HepG2 (cell line): ENCODE measurements around the gene JOSD1. TPM values are rescaled to one million over a fixed set of nuclear protein-coding genes. Genes with fewer than 3 reads are reported as not detected.

Experiments
- ATF7-NPFF ChIP-seq: sonication (generic); formaldehyde crosslinking; IDR thresholded peaks from 2 replicates; pipeline ENCODE4 v1.8.1; 2023; ENCODE audit warnings: mild to moderate bottlenecking, low read depth, missing genetic modification reagents, moderate library complexity
- KAT7 ChIP-seq: IDR thresholded peaks from 2 replicates; pipeline ENCODE4 v1.6.1; 2018; ENCODE audit warnings: borderline replicate concordance, missing compliant biosample characterization
- KAT8 ChIP-seq: IDR thresholded peaks from 2 replicates; pipeline ENCODE4 v1.6.1; 2016; ENCODE audit warnings: missing genetic modification reagents, missing compliant biosample characterization
- KLF12 ChIP-seq: sonication (generic); formaldehyde crosslinking; IDR thresholded peaks from 2 replicates; pipeline ENCODE4 v1.4.0; 2020; ENCODE audit warnings: missing genetic modification reagents, borderline replicate concordance
- MXD4 ChIP-seq: IDR thresholded peaks from 2 replicates; pipeline ENCODE4 v1.6.1; 2016; ENCODE audit warnings: mild to moderate bottlenecking, missing biosample characterization, missing genetic modification reagents
- PLRG1 ChIP-seq: fragments of 450-650 bp; conservative IDR thresholded peaks from 2 replicates; pipeline ENCODE4 v1.6.1; 2016
- PRMT3 ChIP-seq: sonication (generic); formaldehyde crosslinking; IDR thresholded peaks from 2 replicates; pipeline ENCODE4 v1.8.1; 2022; ENCODE audit warnings: low read depth, mild to moderate bottlenecking, moderate library complexity, missing genetic modification reagents, borderline replicate concordance
- SRSF1 ChIP-seq: fragments of 200-400 bp; formaldehyde crosslinking; optimal IDR thresholded peaks from 2 replicates; pipeline ENCODE3; 2017; ENCODE audit warnings: mild to moderate bottlenecking, low read depth, low read length, moderate library complexity
- SRY ChIP-seq: sonication (generic); formaldehyde crosslinking; IDR thresholded peaks from 2 replicates; pipeline ENCODE4 v1.8.0; 2022; ENCODE audit warnings: mild to moderate bottlenecking, missing genetic modification reagents
- ZKSCAN1 ChIP-seq: fragments of 150-350 bp; IDR thresholded peaks from 2 replicates; pipeline ENCODE4 v1.6.1; 2014; ENCODE audit warnings: low read length
- ZNF556 ChIP-seq: sonication (generic); formaldehyde crosslinking; IDR thresholded peaks from 2 replicates; pipeline ENCODE4 v1.4.0; 2020; ENCODE audit warnings: mild to moderate bottlenecking, missing genetic modification reagents, borderline replicate concordance
- ZNF614 ChIP-seq: IDR thresholded peaks from 2 replicates; pipeline ENCODE4 v1.6.1; 2018; ENCODE audit warnings: missing biosample characterization, missing genetic modification reagents, inconsistent platforms, borderline replicate concordance
- ZSCAN30 ChIP-seq: sonication (generic); formaldehyde crosslinking; IDR thresholded peaks from 2 replicates; pipeline ENCODE4 v1.5.0; 2020; ENCODE audit warnings: mild to moderate bottlenecking, missing genetic modification reagents
- polyA plus RNA-seq, 8 experiments: library from polyadenylated mRNA; depleted of rRNA in 3 of 8; stranded (reverse) in 7 of 8; unstranded in 1 of 8; fragments of >200 nt; fragmentation: Illumina TruSeq in 4 of 8; extraction: Trizol in 4 of 8; gene quantifications; 2 replicates each; pipeline versions ENCODE4 v1.2.1 to v1.2.3, GENCODE V29; 2011 to 2016; ENCODE audit warnings: low read depth in 4 of 8, missing spikeins in 1 of 8, mixed read lengths in 1 of 8; ENCODE audit not compliant: insufficient read depth in 1 of 8
- total RNA-seq, 5 experiments: library from RNA; depleted of rRNA; stranded (reverse); fragments of >200 nt; fragmentation: Illumina TruSeq; extraction: Trizol; gene quantifications; 2 replicates each; pipeline ENCODE4 v1.2.3, GENCODE V29; 2016; ENCODE audit warnings: low read depth in 1 of 5
- TF ChIP-seq, protein P1 (sequence below): sonication (generic); formaldehyde crosslinking; IDR thresholded peaks from 2 replicates; pipeline ENCODE4 v1.4.0; 2020; ENCODE audit warnings: low read depth, missing genetic modification reagents
- TF ChIP-seq, protein P2 (sequence below): sonication (generic); formaldehyde crosslinking; IDR thresholded peaks from 2 replicates; pipeline ENCODE4 v1.8.0; 2022; ENCODE audit warnings: missing genetic modification reagents, mild to moderate bottlenecking, borderline replicate concordance
- TF ChIP-seq, protein P3 (sequence below): sonication (generic); formaldehyde crosslinking; IDR thresholded peaks from 2 replicates; pipeline ENCODE4 v1.4.0; 2020; ENCODE audit warnings: missing genetic modification reagents, mild to moderate bottlenecking, borderline replicate concordance
- TF ChIP-seq, protein P4 (sequence below): sonication (generic); formaldehyde crosslinking; IDR thresholded peaks from 2 replicates; pipeline ENCODE4 v1.9.0; 2021; ENCODE audit warnings: missing genetic modification reagents, mild to moderate bottlenecking, borderline replicate concordance
- TF ChIP-seq, protein P5 (sequence below): IDR thresholded peaks from 2 replicates; pipeline ENCODE4 v1.6.1; 2016; ENCODE audit warnings: missing biosample characterization, missing genetic modification reagents, low read depth

The JOSD1 gene
- total and polyA plus RNA-seq, 2 of the 13 experiments (the other 11 are each of a cell fraction or from before 2014, with no cell fraction given), result 31.7 to 38.4 TPM

DNA sequence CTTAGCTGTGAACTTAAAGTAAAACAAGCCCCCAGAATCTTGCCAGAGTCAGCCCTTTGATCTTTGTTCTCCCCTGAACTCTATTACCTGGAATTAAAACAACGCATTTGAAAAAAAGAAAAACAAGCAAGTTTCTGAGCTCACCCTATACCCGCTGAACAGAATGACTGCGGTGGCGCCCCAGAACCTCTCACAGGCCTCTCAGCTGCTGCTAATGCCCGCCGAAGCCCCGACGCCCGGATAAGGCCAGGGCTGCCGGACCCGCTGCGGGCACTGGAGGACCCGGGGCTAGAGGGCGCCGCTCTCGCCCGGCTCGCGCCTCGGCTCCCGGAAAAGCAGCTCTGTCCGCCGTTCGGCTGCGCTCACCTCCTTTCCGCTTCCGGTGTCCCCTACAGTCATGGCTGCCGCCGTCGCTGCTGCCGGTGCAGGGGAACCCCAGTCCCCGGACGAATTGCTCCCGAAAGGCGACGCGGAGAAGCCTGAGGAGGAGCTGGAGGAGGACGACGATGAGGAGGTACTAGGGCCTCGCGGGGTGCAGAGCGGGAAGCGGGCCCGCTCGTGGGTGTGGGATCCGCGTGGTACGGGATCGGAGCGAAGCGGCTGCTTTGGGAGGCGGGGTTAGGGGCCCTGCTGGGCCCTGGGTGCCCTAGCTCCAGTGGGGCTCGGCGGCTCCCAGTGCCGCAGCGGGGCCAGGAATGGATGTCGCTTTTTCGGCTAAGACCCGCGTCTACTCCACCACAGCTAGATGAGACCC is 19.0 kb downstream of the JOSD1 start, which contains the start of gene TOMM22 (continued):
- TF ChIP-seq, protein P1, sequence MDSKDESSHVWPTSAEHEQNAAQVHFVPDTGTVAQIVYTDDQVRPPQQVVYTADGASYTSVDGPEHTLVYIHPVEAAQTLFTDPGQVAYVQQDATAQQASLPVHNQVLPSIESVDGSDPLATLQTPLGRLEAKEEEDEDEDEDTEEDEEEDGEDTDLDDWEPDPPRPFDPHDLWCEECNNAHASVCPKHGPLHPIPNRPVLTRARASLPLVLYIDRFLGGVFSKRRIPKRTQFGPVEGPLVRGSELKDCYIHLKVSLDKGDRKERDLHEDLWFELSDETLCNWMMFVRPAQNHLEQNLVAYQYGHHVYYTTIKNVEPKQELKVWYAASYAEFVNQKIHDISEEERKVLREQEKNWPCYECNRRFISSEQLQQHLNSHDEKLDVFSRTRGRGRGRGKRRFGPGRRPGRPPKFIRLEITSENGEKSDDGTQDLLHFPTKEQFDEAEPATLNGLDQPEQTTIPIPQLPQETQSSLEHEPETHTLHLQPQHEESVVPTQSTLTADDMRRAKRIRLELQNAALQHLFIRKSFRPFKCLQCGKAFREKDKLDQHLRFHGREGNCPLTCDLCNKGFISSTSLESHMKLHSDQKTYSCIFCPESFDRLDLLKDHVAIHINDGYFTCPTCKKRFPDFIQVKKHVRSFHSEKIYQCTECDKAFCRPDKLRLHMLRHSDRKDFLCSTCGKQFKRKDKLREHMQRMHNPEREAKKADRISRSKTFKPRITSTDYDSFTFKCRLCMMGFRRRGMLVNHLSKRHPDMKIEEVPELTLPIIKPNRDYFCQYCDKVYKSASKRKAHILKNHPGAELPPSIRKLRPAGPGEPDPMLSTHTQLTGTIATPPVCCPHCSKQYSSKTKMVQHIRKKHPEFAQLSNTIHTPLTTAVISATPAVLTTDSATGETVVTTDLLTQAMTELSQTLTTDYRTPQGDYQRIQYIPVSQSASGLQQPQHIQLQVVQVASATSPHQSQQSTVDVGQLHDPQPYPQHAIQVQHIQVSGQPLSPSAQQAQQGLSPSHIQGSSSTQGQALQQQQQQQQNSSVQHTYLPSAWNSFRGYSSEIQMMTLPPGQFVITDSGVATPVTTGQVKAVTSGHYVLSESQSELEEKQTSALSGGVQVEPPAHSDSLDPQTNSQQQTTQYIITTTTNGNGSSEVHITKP, result peak; percentile 86
- no peak for TF ChIP-seq PLRG1
- TF ChIP-seq, protein P2, sequence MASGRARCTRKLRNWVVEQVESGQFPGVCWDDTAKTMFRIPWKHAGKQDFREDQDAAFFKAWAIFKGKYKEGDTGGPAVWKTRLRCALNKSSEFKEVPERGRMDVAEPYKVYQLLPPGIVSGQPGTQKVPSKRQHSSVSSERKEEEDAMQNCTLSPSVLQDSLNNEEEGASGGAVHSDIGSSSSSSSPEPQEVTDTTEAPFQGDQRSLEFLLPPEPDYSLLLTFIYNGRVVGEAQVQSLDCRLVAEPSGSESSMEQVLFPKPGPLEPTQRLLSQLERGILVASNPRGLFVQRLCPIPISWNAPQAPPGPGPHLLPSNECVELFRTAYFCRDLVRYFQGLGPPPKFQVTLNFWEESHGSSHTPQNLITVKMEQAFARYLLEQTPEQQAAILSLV (CRISPR knock-in tag), result peak; percentile 92
- TF ChIP-seq SRY (CRISPR knock-in tag), result peak; percentile 87; the same call in 1 of the 2 replicates
- TF ChIP-seq, protein P3, sequence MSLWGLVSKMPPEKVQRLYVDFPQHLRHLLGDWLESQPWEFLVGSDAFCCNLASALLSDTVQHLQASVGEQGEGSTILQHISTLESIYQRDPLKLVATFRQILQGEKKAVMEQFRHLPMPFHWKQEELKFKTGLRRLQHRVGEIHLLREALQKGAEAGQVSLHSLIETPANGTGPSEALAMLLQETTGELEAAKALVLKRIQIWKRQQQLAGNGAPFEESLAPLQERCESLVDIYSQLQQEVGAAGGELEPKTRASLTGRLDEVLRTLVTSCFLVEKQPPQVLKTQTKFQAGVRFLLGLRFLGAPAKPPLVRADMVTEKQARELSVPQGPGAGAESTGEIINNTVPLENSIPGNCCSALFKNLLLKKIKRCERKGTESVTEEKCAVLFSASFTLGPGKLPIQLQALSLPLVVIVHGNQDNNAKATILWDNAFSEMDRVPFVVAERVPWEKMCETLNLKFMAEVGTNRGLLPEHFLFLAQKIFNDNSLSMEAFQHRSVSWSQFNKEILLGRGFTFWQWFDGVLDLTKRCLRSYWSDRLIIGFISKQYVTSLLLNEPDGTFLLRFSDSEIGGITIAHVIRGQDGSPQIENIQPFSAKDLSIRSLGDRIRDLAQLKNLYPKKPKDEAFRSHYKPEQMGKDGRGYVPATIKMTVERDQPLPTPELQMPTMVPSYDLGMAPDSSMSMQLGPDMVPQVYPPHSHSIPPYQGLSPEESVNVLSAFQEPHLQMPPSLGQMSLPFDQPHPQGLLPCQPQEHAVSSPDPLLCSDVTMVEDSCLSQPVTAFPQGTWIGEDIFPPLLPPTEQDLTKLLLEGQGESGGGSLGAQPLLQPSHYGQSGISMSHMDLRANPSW (CRISPR knock-in tag), result peak; percentile 46; the same call in 1 of the 2 replicates
- peak; percentile 100 for TF ChIP-seq KAT8
- TF ChIP-seq KAT7 (CRISPR knock-in tag), result peak; percentile 99
- TF ChIP-seq ZNF556 (CRISPR knock-in tag), result peak; percentile 97
- TF ChIP-seq ZNF614 (CRISPR knock-in tag), result peak; percentile 77; the same call in 1 of the 2 replicates
- no peak for TF ChIP-seq SRSF1
- TF ChIP-seq ATF7-NPFF (CRISPR knock-in tag), result peak; percentile 81; the same call in 1 of the 2 replicates
- no peak for TF ChIP-seq ZSCAN30 (CRISPR knock-in tag)
- TF ChIP-seq, protein P4, sequence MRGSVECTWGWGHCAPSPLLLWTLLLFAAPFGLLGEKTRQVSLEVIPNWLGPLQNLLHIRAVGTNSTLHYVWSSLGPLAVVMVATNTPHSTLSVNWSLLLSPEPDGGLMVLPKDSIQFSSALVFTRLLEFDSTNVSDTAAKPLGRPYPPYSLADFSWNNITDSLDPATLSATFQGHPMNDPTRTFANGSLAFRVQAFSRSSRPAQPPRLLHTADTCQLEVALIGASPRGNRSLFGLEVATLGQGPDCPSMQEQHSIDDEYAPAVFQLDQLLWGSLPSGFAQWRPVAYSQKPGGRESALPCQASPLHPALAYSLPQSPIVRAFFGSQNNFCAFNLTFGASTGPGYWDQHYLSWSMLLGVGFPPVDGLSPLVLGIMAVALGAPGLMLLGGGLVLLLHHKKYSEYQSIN (CRISPR knock-in tag), result no peak
- 0 out of 2 replicates have a peak, but pooled peaks have one; percentile 56 for TF ChIP-seq PRMT3 (CRISPR knock-in tag)
- peak; percentile 93 for TF ChIP-seq MXD4 (CRISPR knock-in tag)
- TF ChIP-seq, protein P5, sequence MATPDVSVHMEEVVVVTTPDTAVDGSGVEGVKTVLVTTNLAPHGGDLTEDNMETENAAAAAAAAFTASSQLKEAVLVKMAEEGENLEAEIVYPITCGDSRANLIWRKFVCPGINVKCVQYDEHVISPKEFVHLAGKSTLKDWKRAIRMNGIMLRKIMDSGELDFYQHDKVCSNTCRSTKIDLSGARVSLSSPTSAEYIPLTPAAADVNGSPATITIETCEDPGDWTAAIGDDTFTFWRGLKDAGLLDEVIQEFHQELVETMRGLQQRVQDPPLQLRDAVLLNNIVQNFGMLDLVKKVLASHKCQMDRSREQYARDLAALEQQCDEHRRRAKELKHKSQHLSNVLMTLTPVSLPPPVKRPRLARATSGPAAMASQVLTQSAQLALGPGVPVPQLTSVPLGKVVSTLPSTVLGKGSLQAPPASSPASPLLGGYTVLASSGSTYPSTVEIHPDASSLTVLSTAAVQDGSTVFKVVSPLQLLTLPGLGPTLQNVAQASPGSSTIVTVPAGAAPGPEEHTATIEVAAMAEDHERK, result peak; percentile 87
- peak; percentile 96 for TF ChIP-seq KLF12 (CRISPR knock-in tag)
- peak; percentile 45 for TF ChIP-seq ZKSCAN1
